Measurements from ENCODE around the gene NCDN.

The NCDN gene

GRCh38 chr1:35590476-35591040, 33.0 kb downstream of the NCDN start:
- no peak for DNase-seq (ENCODE audit: low spot score)

DNA sequence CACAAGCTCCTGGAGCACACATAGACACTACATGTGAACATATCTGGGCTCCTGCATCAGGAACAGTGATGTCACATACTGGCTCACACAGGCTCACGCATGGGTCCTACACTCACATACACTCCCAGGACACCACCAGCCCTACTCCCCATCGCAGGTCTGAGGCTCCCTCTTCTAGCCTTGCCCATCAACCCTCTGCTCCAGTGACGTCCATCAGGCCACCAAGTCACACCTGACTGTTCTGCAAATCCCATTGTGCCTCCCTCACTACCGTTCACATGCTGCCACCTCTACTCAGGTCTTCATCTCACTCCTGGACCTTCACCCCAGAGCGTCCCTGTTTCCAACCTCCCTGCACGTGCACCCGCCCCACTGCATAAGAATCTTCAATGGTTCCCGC, 33.6 kb downstream of the NCDN start:
- no peak for DNase-seq (ENCODE audit: low spot score)

DNA sequence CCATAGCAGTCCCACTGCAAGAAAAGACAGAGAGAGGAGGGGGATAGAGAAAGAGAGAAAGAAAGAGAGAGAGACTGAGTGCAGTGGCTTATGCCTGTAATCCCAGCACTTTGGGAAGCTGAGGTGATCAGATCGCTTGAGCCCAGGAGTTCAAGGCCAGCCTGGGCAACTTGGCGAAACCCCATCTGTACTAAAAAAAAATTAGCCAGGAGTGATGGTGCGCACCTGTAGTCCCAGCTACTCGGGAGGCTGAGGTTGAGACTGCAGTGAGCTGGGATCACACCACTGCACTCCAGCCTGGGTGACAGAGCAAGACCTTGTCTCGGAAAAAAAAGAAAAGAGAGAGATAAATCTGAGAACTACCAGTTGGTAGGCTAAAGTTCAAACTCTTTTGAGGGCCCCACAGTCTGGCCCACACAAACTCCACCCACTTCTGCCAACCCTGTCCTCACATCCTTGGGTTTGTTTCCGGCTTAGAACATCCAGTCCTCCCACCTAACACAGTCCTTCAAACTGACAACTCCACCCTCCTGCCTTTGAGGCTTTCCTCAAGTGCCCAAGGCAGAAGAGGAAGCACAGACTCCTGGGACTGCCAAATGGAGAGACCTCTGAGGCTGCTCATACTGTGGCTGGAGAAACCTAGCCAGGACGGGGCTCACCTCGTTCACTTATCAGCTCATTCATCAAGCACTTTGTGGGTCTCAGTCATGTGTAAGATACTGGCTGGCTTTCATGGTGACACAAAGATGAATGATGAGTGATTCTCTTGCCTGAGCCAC, 35.6 kb downstream of the NCDN start:
- DNase-seq (ENCODE audit: low spot score): no peak

DNA sequence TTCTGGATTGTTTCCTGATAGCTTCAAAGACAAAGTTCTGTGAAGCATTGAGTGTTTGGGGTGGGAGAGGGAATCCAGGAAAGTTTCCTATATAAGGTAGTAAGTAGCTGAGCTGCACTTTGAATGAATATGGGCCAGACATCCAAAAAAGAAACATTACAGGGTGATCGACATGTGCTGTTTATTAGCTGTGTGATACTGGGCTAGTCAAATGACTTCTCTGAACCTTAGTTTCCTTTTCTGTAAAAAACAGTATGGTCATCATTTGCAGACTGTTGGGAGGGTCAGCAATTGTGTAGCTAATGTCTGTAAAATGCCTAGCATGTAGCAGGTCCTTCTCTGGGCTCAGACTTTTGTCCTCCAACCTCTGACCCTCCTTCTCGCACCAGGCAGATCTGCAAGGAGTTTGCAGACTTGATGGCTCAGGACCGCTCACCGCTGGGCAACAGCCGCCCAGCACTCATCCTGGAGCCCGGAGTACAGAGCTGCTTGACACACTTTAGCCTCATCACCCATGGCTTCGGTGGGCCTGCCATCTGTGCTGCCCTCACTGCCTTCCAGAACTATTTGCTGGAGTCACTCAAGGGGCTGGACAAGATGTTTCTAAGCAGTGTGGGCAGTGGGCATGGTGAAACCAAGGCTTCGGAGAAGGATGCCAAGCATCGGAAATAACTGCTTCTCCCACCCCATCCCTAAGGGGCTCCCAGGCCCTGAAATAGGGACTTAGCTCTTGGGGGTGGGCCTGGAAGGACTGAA, 36.6 kb downstream of the NCDN start:
- no peak for DNase-seq (ENCODE audit: low spot score)

DNA sequence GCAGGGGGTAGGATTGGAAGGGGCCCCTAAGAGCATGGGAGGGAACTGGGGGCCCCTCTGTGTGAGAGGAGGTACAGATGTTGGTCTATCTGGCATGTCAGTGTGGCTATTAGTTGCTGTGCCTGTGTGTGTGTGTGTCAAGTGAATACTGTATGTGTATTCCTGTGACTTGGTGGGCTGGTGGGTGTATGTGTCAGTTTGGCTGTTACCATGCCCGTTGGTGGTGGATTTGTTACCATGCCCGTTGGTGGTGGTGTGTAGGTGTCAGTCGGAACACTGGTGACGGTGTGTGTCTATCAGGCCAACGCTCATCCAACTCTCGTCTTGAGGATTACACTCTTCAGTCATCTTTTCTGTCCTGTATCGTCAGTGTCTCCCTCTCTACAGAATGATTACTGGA, 38.1 kb downstream of the NCDN start:
- DNase-seq (ENCODE audit: low spot score): no peak

DNA sequence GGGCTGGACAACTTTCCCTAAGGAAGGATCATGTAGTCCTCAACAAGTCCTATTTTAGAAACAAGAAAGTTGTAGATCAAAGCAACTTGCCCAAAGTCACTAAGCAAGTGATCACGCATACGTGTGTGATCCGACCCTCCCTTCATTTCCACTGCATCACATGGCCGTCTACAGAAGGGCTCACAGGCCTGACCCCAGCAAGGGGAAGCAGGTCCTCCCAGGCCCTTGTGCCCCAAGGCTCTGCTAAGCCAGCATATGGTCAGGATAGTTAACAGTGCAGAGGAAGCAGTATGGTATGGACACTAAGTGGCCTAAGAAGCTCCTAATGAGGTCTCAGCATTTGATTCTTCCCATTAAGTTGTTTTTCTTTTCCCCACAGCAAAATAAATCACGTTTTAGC, 40.3 kb downstream of the NCDN start:
- no peak for DNase-seq (ENCODE audit: low spot score)

DNA sequence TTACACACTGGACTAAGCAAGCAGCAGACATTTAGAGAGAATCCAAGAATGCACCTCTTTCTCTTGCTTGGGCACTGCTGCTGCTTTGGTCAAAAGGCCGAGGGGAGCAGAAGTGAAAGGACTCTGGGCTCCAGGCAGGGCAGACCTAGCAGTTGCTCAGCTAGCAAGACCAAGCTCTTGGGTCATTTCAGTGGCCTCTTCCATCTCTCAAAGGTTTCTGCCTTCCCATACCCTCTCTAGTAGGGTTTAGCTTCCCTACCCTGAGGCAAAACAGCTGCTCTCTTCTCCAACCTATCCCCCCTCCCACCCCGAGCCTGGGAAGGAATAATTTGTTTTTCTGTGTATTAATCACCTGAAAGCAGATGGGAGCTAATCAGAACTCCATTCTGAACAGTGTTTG, 41.3 kb downstream of the NCDN start:
- DNase-seq (ENCODE audit: low spot score): no peak

DNA sequence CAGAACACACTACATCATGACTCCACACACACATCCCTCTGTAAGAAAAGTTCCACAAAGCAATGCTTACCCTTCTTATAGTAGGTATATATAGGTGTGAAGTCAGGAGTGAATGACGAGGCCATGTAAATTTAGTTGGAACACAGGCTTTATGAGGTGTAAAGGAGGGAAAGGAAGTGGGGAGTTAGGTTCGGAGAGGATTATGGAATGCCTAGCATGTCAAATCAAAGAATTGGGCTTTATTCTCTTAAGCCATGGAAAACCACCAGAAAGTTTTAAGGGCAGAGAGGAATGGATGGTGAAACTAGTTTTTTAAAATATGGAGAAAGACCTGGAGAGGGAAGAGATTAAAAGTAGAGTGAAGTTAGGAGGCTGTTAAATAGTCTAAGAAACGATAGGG, 41.8 kb downstream of the NCDN start:
- no peak for DNase-seq (ENCODE audit: low spot score)

GRCh38 chr1:35600593-35600992, 43.0 kb downstream of the NCDN start:
- no peak for DNase-seq (ENCODE audit: low spot score)

DNA sequence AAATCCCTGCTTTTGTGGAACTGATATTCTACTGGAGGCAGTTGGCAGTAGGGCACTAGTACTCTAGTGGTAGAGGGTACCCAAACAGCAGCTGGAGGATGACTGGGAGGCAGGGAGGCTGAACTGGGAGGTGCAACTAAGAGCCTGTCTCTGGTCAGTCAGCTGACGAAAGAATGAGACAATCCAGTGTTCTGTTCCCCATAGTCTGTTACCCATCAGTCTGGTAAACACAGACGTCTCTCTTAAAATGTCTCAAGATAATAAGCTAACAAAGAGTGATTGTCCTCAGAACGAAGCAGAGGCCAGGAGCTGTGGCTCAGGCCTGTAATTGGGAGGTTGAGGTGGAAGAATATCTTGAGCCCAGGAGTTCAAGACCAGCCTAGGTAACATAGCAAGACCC, 45.9 kb downstream of the NCDN start:
- DNase-seq (ENCODE audit: low spot score): no peak

DNA sequence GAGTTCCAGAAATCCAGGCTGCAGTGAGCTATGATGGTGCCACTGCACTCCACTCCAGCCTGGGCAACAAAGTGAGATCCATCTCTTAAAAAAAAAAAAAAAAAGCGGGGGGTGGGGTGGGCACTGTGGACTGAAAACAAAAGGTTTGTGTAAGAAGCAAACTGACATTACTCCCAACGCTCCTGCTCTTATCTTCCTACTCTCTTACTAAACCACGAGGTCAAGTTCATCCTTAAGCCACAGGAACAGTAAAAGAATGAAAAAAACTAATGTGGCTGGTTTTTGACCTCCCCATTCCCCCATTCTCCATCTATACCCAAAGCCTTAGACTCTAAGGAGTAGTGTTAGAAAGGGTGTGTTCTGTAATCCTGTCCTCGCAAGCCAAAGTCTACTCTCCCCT, 46.3 kb downstream of the NCDN start:
- no peak for DNase-seq (ENCODE audit: low spot score)

- DNase-seq (ENCODE audit: low spot score): no peak
These were observed 47.7 kb downstream of the NCDN start for GRCh38 chr1:35605071-35605866.

GRCh38 chr1:35605867-35606182, 48.2 kb downstream of the NCDN start:
- DNase-seq (ENCODE audit: low spot score): no peak

DNA sequence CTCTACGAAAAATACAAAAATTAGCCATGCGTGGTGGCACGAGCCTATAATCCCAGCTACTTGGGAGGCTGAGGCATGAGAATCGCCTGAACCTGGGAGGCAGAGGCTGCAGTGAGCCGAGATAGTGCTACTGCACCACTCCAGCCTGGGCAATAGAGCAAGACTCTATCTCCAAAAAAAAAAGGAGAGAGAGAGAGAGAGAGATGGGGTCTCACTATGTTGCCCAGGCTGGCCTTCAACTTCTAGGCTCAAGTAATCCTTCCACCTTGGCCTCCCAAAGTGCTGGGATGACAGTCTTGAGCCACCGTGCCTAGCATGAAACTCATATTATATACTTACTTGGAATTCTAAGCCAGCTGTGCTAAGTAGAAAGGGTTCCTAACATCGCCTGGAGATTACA, 54.1 kb downstream of the NCDN start:
- no peak for DNase-seq (ENCODE audit: low spot score)

DNA sequence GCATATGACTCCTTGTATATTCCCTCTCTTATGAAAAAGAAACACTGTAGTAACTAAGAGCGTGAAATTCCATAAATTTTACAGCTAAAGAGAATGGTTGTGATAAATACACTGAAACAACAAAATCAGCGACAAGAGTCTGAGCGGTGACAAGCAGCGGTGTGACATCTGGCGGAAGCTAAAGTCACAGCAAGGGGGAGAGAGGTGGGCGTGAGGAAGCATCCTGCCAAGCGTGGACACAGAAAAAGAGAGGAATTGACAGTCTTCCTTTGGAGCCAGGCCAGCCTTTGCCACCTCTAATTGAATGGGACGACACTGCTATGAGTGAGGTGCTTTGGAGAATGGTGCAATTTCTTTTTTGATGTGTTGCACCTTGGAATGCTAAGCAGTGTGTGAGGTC, 57.8 kb downstream of the NCDN start:
- no peak for DNase-seq (ENCODE audit: low spot score)

Data from D341Med (cell line).